DOHH2 (cell line): ENCODE results near the gene POTEJ.
"Not testable (repeated sequence)": the region's sequence is repeated elsewhere in the genome, so short reads cannot be mapped to it uniquely, and the experiment has no call there.

ENCODE experiments used
- EZH2phosphoT487 ChIP-seq: fragments of 200-600 bp; sonication (generic); IDR thresholded peaks from 2 replicates; pipeline ENCODE4 v1.6.1; 2017; ENCODE audit warnings: borderline replicate concordance, mild to moderate bottlenecking, antibody characterized with exemption, low read length, moderate library complexity, mixed read lengths
- TF ChIP-seq, protein P1 (sequence below): fragments of 200-600 bp; sonication (generic); IDR thresholded peaks from one replicate; pipeline ENCODE4 v1.5.1; 2014; ENCODE audit warnings: antibody characterized with exemption, mild to moderate bottlenecking, low read depth, low read length; ENCODE audit not compliant: poor library complexity, severe bottlenecking

DNA sequence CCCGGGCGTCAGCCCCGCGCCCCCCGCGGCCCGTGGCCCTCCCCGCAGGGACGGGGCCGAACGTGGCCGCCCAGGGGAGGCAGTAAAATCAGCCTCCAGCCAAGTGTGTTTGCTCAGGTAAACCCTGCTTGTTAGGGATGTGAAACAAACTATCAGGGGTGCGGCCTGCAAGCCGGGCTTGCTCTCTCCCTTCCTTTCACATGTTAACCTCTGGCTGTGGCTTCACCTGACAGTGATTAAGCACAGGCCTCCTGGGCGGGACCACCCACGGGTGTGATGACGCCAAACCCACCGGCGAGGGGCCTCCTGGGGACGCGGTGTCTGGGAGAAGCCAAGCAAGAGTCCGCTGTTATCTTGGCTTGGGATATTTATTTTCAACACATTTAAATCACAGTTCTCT is 13.2 kb upstream of the POTEJ start:
- TF ChIP-seq, protein P1, sequence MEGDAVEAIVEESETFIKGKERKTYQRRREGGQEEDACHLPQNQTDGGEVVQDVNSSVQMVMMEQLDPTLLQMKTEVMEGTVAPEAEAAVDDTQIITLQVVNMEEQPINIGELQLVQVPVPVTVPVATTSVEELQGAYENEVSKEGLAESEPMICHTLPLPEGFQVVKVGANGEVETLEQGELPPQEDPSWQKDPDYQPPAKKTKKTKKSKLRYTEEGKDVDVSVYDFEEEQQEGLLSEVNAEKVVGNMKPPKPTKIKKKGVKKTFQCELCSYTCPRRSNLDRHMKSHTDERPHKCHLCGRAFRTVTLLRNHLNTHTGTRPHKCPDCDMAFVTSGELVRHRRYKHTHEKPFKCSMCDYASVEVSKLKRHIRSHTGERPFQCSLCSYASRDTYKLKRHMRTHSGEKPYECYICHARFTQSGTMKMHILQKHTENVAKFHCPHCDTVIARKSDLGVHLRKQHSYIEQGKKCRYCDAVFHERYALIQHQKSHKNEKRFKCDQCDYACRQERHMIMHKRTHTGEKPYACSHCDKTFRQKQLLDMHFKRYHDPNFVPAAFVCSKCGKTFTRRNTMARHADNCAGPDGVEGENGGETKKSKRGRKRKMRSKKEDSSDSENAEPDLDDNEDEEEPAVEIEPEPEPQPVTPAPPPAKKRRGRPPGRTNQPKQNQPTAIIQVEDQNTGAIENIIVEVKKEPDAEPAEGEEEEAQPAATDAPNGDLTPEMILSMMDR, result not testable (repeated sequence)
- not testable (repeated sequence) for TF ChIP-seq EZH2phosphoT487
